ENCODE data around the gene FNDC11. TPM values are rescaled to one million over a fixed set of nuclear protein-coding genes. Genes with fewer than 3 reads are reported as not detected.
A peak's percentile ranks its signal among the peaks of the same experiment; 100 is the strongest.

Gene FNDC11
- total and polyA plus RNA-seq, 2 of the 13 experiments (the other 11 are each of a cell fraction or from before 2014, with no cell fraction given) = 0.07 TPM; not detected in 1

DNA sequence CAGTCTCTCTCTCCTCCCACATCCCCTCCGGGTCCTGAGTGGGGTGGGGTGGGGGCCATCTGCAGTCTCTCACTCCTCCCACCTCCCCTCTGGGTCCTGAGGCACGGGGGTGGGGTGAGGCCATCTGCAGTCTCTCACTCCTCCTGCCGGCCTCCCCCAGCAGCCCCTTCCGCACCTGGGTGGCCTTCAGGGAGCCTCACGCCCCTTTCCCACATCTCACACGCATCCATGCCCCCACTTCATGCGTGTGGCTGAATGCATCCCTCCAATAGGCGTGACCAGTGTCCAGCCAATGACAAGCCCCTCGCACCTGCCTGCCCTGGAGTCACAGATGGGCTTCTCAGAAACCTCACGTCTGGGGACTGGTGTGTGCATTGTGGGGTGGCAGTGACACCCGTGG, 5.4 kb upstream of the FNDC11 start:
- H3K4me3 ChIP-seq (replicated peaks in 1 of 3; ENCODE audit: insufficient read depth in 1 of 3, low read depth in 2 of 3, low read length in 3 of 3) = no peak overlapping the region
- ATAC-seq (no peak), DNase-seq (ENCODE audit: low spot score) (no peak), FAIRE-seq (no peak)
- H3K9ac ChIP-seq (ENCODE audit: insufficient read depth, low read depth, low read length) = no peak overlapping the region
- H3K27ac ChIP-seq (ENCODE audit: extremely low read length, insufficient read depth, low read length) = no peak overlapping the region
- in situ Hi-C loops (cut with HindIII; ENCODE audit: extremely low pct_ligation_motif_present, low pct_unique_long_range_greater_than_20kb) (no loop called here), intact Hi-C loops (cut with micrococcal nuclease; ENCODE audit: unreplicated experiment) (no loop called here)
- no peaks in the 10 kb centered on the region for H3K9me3 ChIP-seq (ENCODE audit: low read length)
- H4K20me1 ChIP-seq (ENCODE audit: insufficient read depth, low read length) = no peaks in the 10 kb centered on the region; the same call in 1 of the 2 replicates
- WGBS (ENCODE audit: low lambda C conversion rate) = 35% methylated on average over 11 of the region's 11 CpGs
- no peaks in the 10 kb centered on the region for H3K79me2 ChIP-seq (ENCODE audit: insufficient read depth, low read length)
- ChIA-PET POLR2A (no interaction called here), CTCF (ENCODE audit: low intra/inter-chr PET ratio, low total read pairs) (no interaction called here)
- peaks cover 28 to 62% of the 10 kb centered on the region in 2 experiments for H3K27me3 ChIP-seq (ENCODE audit: control insufficient read depth in 1 of 2, insufficient read depth in 2 of 2, low read length in 2 of 2)
- TF ChIP-seq JUNB (CRISPR knock-in tag; IDR thresholded peaks at IDR 0.05; ENCODE audit: borderline replicate concordance) = no peak
- TF ChIP-seq, protein P1, sequence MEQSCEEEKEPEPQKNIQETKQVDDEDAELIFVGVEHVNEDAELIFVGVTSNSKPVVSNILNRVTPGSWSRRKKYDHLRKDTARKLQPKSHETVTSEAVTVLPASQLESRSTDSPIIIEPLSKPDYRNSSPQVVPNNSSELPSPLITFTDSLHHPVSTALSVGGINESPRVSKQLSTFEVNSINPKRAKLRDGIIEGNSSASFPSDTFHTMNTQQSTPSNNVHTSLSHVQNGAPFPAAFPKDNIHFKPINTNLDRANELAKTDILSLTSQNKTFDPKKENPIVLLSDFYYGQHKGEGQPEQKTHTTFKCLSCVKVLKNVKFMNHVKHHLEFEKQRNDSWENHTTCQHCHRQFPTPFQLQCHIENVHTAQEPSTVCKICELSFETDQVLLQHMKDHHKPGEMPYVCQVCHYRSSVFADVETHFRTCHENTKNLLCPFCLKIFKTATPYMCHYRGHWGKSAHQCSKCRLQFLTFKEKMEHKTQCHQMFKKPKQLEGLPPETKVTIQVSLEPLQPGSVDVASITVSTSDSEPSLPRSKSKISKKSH (CRISPR knock-in tag; IDR thresholded peaks at IDR 0.05; ENCODE audit: borderline replicate concordance) = peak; percentile 62; the same call in 1 of the 2 replicates
- H3K4me1 ChIP-seq (ENCODE audit: insufficient read depth, low read length) = peaks cover 26% of the 10 kb centered on the region
- no peak overlapping the region for H2AFZ ChIP-seq (ENCODE audit: low read length)
- no TSS peak for BruUV-seq (replicated peaks)
- no peaks in the 10 kb centered on the region for H3K36me3 ChIP-seq (replicated peaks in 1 of 2; ENCODE audit: control insufficient read depth in 1 of 2, insufficient read depth in 2 of 2, low read length in 2 of 2)
- H3K4me2 ChIP-seq (ENCODE audit: low read depth, low read length) = no peak overlapping the region

DNA sequence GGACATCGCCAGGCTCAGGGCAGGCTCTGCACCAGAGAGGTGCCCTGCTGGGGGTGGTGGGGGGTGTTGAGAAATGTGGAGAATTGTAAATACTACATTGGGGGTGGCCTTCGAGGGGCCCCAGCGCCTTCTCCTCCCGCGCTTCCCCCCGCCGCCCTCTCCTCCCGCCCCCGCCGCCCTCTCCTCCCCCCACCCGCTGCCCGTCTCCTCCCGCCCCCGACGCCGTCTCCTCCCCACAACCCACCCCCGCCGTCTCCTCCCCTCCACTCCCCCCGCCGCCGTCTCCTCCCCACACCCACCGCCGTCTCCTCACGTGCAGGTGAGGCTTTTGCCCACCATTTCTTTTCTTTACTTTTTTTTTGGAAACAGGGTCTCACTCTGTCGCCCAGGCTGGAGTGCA, 4.9 kb upstream of the FNDC11 start:
- WGBS (ENCODE audit: low lambda C conversion rate) = 45% methylated on average over 25 of the region's 25 CpGs
- ATAC-seq (no peak), FAIRE-seq (no peak), DNase-seq (ENCODE audit: low spot score) (no peak)
- Histone ChIP-seq H4K20me1 (ENCODE audit: insufficient read depth, low read length) (no peaks in the 10 kb centered on the region; the same call in 1 of the 2 replicates), H3K27ac (ENCODE audit: extremely low read length, insufficient read depth, low read length) (no peak overlapping the region), H3K9me3 (ENCODE audit: low read length) (no peaks in the 10 kb centered on the region), H3K36me3 (replicated peaks in 1 of 2; ENCODE audit: control insufficient read depth in 1 of 2, insufficient read depth in 2 of 2, low read length in 2 of 2) (no peaks in the 10 kb centered on the region), H3K4me2 (ENCODE audit: low read depth, low read length) (no peak overlapping the region), H3K9ac (ENCODE audit: insufficient read depth, low read depth, low read length) (no peak overlapping the region), H3K4me1 (ENCODE audit: insufficient read depth, low read length) (peaks cover 22% of the 10 kb centered on the region), H3K79me2 (ENCODE audit: insufficient read depth, low read length) (no peaks in the 10 kb centered on the region), H2AFZ (ENCODE audit: low read length) (no peak overlapping the region), H3K4me3 (replicated peaks in 1 of 3; ENCODE audit: insufficient read depth in 1 of 3, low read depth in 2 of 3, low read length in 3 of 3) (no peak overlapping the region), H3K27me3 (ENCODE audit: control insufficient read depth in 1 of 2, insufficient read depth in 2 of 2, low read length in 2 of 2) (peaks cover 27 to 57% of the 10 kb centered on the region in 2 experiments)
- no peak for TF ChIP-seq ZNF746 (CRISPR knock-in tag; IDR thresholded peaks at IDR 0.05)
- TF ChIP-seq, protein P2, sequence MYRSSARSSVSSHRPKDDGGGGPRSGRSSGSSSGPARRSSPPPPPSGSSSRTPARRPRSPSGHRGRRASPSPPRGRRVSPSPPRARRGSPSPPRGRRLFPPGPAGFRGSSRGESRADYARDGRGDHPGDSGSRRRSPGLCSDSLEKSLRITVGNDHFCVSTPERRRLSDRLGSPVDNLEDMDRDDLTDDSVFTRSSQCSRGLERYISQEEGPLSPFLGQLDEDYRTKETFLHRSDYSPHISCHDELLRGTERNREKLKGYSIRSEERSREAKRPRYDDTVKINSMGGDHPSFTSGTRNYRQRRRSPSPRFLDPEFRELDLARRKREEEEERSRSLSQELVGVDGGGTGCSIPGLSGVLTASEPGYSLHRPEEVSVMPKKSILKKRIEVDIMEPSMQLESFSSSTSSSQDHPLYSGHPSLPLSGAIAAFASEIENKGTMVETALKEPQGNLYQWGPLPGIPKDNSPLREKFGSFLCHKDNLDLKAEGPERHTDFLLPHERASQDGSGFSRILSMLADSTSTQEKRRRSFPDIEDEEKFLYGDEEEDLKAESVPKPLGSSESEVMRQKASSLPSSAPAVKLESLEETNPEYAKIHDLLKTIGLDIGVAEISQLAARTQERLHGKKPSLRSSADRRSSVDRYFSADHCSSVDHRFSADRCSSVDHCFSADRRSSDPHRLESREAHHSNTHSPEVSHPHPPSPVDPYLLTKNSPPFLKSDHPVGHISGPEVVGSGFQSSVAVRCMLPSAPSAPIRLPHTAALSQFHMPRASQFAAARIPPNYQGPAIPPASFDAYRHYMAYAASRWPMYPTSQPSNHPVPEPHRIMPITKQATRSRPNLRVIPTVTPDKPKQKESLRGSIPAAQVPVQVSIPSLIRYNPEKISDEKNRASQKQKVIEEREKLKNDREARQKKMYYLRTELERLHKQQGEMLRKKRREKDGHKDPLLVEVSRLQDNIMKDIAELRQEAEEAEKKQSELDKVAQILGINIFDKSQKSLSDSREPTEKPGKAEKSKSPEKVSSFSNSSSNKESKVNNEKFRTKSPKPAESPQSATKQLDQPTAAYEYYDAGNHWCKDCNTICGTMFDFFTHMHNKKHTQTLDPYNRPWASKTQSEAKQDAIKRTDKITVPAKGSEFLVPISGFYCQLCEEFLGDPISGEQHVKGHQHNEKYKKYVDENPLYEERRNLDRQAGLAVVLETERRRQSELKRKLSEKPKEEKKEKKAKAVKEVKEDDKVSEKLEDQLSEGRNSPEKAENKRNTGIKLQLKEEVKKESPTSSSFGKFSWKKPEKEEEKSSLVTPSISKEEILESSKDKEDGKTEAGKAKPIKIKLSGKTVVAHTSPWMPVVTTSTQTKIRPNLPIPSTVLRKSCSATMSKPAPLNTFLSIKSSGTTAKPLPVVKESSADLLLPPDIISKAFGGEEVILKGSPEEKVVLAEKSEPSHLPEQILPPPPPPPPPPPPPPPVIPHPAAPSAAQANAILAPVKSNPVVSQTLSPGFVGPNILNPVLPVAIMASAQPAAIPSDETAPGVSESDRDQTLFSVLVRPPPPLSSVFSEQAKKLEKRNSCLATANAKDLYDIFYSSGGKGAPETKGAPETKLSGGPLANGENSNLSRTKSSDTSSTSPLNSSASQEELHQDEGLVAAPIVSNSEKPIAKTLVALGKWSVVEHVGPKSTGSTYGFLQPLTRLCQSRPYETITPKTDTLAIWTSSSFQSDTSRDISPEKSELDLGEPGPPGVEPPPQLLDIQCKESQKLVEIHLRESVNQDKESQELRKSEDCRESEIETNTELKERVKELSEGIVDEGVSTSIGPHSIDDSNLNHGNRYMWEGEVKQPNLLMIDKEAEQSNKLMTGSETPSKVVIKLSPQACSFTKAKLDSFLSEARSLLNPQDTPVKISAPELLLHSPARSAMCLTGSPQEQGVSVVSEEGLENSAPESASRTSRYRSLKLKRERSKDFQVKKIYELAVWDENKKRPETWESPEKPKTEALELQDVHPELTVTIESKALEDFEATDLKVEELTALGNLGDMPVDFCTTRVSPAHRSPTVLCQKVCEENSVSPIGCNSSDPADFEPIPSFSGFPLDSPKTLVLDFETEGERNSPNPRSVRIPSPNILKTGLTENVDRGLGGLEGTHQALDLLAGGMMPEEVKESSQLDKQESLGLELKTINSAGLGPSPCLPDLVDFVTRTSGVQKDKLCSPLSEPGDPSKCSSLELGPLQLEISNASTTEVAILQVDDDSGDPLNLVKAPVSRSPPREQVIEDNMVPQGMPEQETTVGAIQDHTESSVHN (CRISPR knock-in tag; IDR thresholded peaks at IDR 0.05) = no peak
- TF ChIP-seq HOXA3 (CRISPR knock-in tag; IDR thresholded peaks at IDR 0.05) = no peak
- TF ChIP-seq TCF12 (IDR thresholded peaks at IDR 0.05) = no peak
- no peak for TF ChIP-seq TCF12 (CRISPR knock-in tag; IDR thresholded peaks at IDR 0.05)
- TF ChIP-seq ARID2 (CRISPR knock-in tag; IDR thresholded peaks at IDR 0.05; ENCODE audit: borderline replicate concordance) = no peak
- TF ChIP-seq KLF16 (CRISPR knock-in tag; IDR thresholded peaks at IDR 0.05) = no peak
- intact Hi-C loops (cut with micrococcal nuclease; ENCODE audit: unreplicated experiment) (no loop called here), in situ Hi-C loops (cut with HindIII; ENCODE audit: extremely low pct_ligation_motif_present, low pct_unique_long_range_greater_than_20kb) (no loop called here)
- BruUV-seq (replicated peaks) = no TSS peak
- CTCF ChIA-PET (ENCODE audit: low intra/inter-chr PET ratio, low total read pairs) = no interaction called here
- POLR2A ChIA-PET = no interaction called here

Measured in HepG2 (cell line).